ENCODE results near the gene ENHO.
A peak's percentile ranks its signal among the peaks of the same experiment; 100 is the strongest.
"Not testable (repeated sequence)": the region's sequence is repeated elsewhere in the genome, so short reads cannot be mapped to it uniquely, and the experiment has no call there.

ENHO gene

DNA sequence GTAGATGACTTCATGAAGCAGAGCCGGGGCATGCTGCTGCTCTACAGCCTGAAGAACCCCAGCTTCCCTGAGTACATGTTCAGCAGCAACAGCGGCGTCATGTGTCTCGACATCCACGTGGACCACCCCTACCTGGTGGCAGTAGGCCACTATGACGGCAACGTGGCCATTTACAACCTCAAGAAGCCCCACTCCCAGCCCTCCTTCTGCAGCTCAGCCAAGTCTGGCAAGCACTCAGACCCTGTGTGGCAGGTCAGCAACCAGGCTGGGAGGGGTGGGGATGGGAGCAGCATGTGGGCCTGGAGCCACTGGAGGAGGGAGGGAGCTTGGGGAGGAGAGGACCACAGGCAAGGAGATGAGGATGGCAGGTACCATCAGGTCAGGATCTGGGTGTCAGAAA, 16.2 kb downstream of the ENHO start:
- no peak for DNase-seq (ENCODE audit: low spot score)

- no peak for DNase-seq (ENCODE audit: low spot score)
Measured at GRCh38 chr9:34505370-34506120, 17.2 kb downstream of the ENHO start.

DNA sequence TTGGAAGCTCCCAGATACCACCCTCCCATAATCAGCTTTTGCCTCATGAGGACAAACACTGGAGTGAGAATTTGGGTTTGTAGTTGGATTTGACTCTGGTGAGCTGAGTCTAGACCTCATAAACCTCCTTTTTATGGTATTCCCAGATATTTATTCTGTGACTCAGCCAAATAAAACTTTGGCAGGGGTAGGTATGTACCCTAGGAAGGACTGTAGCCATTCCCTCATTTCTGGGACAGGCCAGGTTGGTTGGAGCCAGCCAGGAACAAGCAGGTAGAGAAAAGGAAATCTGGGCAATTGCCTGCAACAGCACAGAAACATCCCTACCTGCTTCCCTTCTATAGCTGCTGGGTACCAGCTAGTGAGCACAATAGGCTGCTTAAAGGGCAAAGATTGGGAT, 19.4 kb downstream of the ENHO start:
- DNase-seq (ENCODE audit: low spot score) = no peak

- no peak for DNase-seq (ENCODE audit: low spot score)
Measured at GRCh38 chr9:34502891-34503290, 19.9 kb downstream of the ENHO start.

DNA sequence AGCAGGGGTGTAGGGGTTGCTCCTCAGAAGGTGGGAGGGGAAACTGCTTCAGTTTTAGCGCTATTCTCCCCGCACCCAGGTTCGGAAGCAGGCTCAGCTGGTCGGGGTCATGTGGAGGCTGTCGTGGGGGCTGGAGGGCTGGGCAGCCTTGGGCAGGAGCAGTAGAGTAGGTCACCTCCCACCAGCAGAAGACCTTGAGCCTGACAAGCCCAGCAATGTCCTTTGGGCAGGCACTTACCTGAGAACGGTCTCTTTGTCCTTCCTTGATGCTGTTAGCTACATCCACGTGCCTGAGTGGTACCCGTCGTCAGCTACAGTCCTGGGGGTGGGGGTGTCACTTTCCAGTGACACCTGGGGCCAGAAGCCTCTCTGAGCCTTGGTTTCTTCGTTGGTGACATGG, 20.3 kb downstream of the ENHO start:
- DNase-seq (ENCODE audit: low spot score) = no peak

DNA sequence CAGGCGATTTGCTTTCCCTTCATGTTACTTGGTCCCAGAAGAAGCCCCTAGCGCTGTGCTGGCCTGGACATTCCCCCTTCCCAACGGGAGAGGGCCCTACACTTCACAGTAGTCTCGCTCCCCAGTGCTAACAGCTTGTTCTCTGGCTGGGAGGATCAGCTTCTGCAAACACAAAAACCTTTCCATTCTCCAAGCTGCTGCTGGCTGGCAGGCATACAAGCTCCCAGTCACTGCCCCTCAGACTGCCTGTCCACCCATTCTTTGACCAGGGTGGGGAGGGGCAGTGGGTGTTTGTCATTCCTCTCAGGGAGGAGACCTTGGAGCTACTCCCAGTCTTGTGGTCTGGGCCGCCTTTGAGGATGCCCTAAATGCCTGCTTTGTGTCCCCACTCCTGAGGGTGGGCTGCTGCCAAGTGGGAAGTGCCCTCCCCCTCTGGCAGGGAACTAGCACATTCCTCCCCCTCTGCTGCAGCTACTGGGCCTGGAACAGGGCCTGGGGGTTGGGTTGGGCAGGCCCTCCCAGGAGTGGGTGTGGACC, 20.8 kb downstream of the ENHO start:
- DNase-seq (ENCODE audit: low spot score) = peak; percentile 77

DNA sequence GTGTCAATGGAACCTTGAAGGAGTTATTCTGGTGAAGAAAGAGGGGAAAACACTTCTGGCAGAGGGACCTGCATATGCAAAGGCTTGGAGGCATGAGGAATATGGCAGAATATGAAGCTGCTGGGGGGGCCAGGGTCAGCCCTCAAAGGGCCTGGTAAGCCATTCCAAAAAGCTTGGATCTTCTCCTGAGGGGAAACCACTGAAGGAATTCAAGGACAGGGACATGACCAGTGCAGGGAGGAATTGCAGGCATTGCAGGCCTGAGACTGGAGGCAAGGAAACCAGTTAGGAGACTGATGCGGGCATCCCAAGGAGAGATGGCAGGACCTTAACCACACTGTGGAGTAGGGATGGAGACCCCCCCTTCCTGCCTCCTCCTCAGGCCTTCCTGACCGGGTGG, 21.4 kb downstream of the ENHO start:
- no peak for DNase-seq (ENCODE audit: low spot score)

DNA sequence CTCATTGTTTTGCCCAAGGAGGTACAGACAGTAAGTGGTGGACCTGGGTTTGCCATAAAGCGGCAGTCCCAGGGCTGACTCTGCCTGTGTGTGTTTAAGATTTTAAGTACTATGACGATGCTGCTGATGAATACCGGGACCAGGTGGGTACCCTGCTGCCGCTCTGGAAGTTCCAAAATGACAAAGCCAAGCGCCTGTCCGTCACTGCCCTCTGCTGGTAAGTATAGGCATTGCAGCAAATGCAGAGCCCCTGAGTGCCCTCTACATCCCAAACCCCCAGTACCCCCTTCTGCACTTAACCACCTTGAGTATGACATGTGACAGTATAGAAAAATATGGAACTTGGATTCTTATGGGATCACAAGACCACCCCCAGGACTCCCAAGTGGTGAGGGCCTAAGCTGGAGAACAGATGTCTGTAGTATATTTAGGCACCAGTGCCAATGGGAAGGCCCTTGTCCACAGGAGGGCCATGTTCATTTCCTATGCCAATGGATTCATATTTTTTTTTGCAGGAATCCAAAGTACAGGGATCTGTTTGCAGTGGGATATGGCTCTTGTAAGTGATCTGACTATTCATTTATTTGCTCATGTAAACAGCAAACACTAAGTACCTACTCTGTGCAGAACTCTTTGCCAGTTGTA, 22.0 kb downstream of the ENHO start:
- DNase-seq (ENCODE audit: low spot score) = peak; percentile 81

- DNase-seq (ENCODE audit: low spot score) = no peak
Measured at GRCh38 chr9:34499076-34499475, 23.7 kb downstream of the ENHO start.

GRCh38 chr9:34498553-34498952, 24.2 kb downstream of the ENHO start:
- no peak for DNase-seq (ENCODE audit: low spot score)

- DNase-seq (ENCODE audit: low spot score) = no peak
Measured at GRCh38 chr9:34496149-34496712, 26.6 kb downstream of the ENHO start.

DNA sequence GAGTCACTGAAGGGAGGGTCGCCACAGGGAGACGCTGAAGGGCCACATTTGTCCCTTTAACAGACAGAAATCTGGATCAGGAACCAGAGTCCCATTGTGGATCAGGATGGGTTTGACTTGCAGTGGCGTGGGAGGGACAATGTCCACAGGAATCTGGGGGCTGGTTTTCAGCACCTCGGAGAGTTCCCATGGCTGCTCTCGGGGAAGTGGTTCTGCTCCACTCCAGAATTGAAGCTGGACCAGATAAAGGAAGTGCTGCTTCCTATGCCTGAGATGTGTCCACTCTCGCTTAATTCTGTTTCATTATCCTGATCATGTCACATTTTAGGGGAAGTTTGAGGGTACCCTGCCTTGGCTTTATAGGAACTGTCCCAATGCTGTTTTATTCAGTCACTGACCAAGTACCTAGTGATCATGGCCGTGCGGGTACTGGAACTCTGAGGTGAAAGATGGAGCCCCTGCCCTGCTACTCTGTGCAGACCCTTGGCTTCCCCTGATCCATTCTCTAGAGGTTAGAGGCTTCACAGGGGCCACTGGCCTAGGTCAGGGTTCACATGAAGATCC, 28.7 kb downstream of the ENHO start:
- peak; percentile 80 for DNase-seq (ENCODE audit: low spot score)

- no peak for DNase-seq (ENCODE audit: low spot score)
Measured at GRCh38 chr9:34492051-34492450, 30.7 kb downstream of the ENHO start.

GRCh38 chr9:34491596-34491995, 31.2 kb downstream of the ENHO start:
- DNase-seq (ENCODE audit: low spot score) = no peak

DNA sequence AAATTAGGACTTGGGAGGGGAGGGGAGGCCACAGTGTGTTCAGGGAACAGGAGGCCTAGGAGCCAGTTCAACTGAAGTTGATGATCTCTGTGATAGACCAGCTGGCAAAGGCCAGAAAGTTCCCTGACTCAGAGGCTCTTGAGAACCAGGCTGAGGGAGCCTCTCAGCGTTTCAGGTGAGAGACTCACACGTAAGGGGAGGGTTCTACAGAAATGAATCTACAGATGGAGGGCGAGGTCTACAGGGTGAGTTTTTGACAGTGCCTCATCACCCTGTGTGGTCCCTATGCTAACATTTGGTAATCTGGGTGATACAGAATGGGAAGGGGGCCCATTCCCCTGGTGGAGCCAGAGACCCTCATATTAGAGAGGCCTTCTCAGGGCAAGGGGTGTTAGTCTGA, 32.0 kb downstream of the ENHO start:
- no peak for DNase-seq (ENCODE audit: low spot score)

GRCh38 chr9:34490360-34490759, 32.4 kb downstream of the ENHO start:
- DNase-seq (ENCODE audit: low spot score) = no peak

DNA sequence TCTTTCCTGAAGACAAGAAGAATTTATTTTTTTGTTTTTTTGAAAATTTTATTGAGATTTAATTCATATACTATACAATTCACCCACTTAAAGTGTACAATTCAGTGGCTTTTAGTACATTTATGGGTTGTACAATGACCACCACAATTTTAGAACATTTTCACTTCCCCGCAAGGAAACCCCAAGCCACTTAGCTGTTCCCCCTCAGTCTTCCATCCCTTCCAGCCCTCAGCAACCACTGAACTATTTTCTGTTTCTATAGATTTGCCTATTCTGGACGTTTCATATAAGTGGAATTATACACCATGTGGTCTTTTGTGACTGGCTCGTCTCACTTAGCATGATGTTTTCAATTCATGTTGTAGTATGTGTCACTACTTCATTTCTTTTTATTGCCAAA, 36.2 kb downstream of the ENHO start:
- no peak for DNase-seq (ENCODE audit: low spot score)

GRCh38 chr9:34485822-34486221, 37.0 kb downstream of the ENHO start:
- DNase-seq (ENCODE audit: low spot score) = no peak

DNA sequence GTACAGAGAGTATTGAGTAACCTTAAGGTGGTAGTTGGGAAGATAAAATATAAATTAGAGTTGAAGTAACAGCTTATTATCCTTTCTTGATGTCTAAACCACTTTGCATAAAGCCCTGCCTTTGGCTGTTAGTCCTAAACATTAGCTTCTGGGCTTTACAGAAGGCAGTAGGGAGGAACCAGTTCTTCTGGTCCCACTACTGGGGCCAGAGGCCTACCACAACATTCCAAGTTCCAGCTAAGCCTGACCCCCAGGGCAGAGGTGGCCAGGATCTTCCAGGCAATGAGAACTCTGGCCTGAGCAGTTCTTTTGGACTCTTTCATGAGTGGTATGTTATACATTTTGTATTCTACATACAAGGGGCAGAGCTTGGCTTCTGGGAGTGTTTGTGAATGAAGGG, 38.1 kb downstream of the ENHO start:
- DNase-seq (ENCODE audit: low spot score) = no peak

GRCh38 chr9:34482746-34483145, 40.0 kb downstream of the ENHO start:
- not testable (repeated sequence) for DNase-seq (ENCODE audit: low spot score)

GRCh38 chr9:34481620-34482019, 41.2 kb downstream of the ENHO start:
- not testable (repeated sequence) for DNase-seq (ENCODE audit: low spot score)

DNA sequence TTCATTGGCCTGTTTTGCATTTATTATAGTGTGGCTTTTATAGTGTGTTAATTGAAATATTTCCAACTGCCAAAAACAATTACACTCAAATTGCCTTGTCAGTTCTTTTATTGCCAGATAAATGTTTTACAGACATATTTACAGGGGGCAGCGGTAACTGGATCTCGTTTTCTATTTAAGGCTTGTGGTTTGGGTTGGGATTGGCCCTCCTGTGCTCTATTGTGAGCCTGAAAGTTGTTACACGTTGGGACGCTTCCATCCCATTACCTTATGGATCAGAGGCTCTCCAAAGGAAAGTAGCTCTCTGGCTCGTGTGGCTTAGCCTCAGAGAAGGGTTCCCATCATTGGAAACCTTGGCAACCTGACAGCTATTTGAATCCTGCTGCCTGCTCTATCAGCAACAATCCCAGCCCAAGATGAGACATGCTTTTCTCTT, 43.3 kb downstream of the ENHO start:
- no peak for DNase-seq (ENCODE audit: low spot score)

DNA sequence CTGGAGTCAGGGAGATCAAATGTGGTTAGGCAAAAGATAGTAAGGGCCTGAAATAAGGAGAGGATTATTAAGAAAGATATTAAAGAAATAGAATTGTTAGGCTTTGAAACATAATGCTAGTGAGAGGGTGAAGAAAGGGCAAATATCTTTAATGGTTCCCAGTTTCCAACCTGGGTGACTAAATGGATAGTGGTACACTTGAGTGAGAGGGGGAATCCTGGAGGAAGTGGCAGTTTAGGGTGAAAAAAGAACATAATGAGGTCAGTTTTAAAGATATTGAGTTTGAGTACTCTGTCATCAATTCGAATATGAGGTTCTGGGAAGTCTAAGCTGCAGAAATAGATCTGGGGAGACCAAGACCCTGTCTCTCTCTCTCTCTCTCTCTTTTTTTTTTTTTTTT, 45.2 kb downstream of the ENHO start:
- no peak for DNase-seq (ENCODE audit: low spot score)
